ENCODE results near the gene NR5A2. TPM values are rescaled to one million over a fixed set of nuclear protein-coding genes. Genes with fewer than 3 reads are reported as not detected.

NR5A2 gene
- total and polyA plus RNA-seq, 2 experiments from 2014 or later: 19.8 to 55.5 TPM

GRCh38 chr1:200205216-200205995, 177.9 kb downstream of the NR5A2 start:
- TF ChIP-seq EZH2phosphoT487 (IDR thresholded peaks at IDR 0.05; ENCODE audit: low read depth, severe bottlenecking, unreplicated experiment): no peak
- no peak for TF ChIP-seq CTCF (IDR thresholded peaks at IDR 0.05; ENCODE audit: poor library complexity)
- TF ChIP-seq EZH2 (IDR thresholded peaks at IDR 0.05; ENCODE audit: borderline replicate concordance): no peak
- 94% methylated on average over 5 of the region's 5 CpGs for WGBS (ENCODE audit: low lambda C conversion rate, missing lambda C conversion rate)
- no peaks in the 10 kb centered on the region for H3K79me2 ChIP-seq
- no peaks in the 10 kb centered on the region for H3K4me1 ChIP-seq (ENCODE audit: insufficient read depth)
- H3K27ac ChIP-seq: no peak overlapping the region
- H3K27me3 ChIP-seq: no peaks in the 10 kb centered on the region
- H2AFZ ChIP-seq: no peak overlapping the region
- DNase-seq (ENCODE audit: low spot score): no peak
- H3K4me2 ChIP-seq: no peak overlapping the region
- no peaks in the 10 kb centered on the region for H3K9me3 ChIP-seq (ENCODE audit: low read depth)
- no peaks in the 10 kb centered on the region for H3K36me3 ChIP-seq (replicated peaks; ENCODE audit: insufficient read depth, low read depth)
- H3K9me2 ChIP-seq (replicated peaks; ENCODE audit: insufficient read depth): no peaks in the 10 kb centered on the region
- H3K4me3 ChIP-seq: no peak overlapping the region
- no peaks in the 10 kb centered on the region for H4K20me1 ChIP-seq (ENCODE audit: insufficient read depth, poor library complexity, severe bottlenecking)

GRCh38 chr1:200206340-200206739, 178.8 kb downstream of the NR5A2 start:
- DNase-seq (ENCODE audit: low spot score): no peak
- no peak for TF ChIP-seq EZH2 (IDR thresholded peaks at IDR 0.05; ENCODE audit: borderline replicate concordance)
- TF ChIP-seq EZH2phosphoT487 (IDR thresholded peaks at IDR 0.05; ENCODE audit: low read depth, severe bottlenecking, unreplicated experiment): no peak
- no peak for TF ChIP-seq CTCF (IDR thresholded peaks at IDR 0.05; ENCODE audit: poor library complexity)
- no peak overlapping the region for H3K4me2 ChIP-seq
- no peak overlapping the region for H3K27ac ChIP-seq
- H3K9me2 ChIP-seq (replicated peaks; ENCODE audit: insufficient read depth): no peaks in the 10 kb centered on the region
- WGBS (ENCODE audit: low lambda C conversion rate, missing lambda C conversion rate): 91% methylated on average over 3 of the region's 3 CpGs
- H3K4me3 ChIP-seq: no peak overlapping the region
- no peaks in the 10 kb centered on the region for H3K9me3 ChIP-seq (ENCODE audit: low read depth)
- H2AFZ ChIP-seq: no peak overlapping the region
- H3K79me2 ChIP-seq: no peaks in the 10 kb centered on the region
- H3K4me1 ChIP-seq (ENCODE audit: insufficient read depth): no peaks in the 10 kb centered on the region
- H3K36me3 ChIP-seq (replicated peaks; ENCODE audit: insufficient read depth, low read depth): no peaks in the 10 kb centered on the region
- no peaks in the 10 kb centered on the region for H4K20me1 ChIP-seq (ENCODE audit: insufficient read depth, poor library complexity, severe bottlenecking)
- H3K27me3 ChIP-seq: no peaks in the 10 kb centered on the region

- TF ChIP-seq CTCF (IDR thresholded peaks at IDR 0.05; ENCODE audit: poor library complexity) (no peak), EZH2phosphoT487 (IDR thresholded peaks at IDR 0.05; ENCODE audit: low read depth, severe bottlenecking, unreplicated experiment) (no peak), EZH2 (IDR thresholded peaks at IDR 0.05; ENCODE audit: borderline replicate concordance) (no peak)
- no peak for DNase-seq (ENCODE audit: low spot score)
- no peak overlapping the region for H3K4me2 ChIP-seq
- no peaks in the 10 kb centered on the region for H3K9me3 ChIP-seq (ENCODE audit: low read depth)
- no peak overlapping the region for H3K27ac ChIP-seq
- H4K20me1 ChIP-seq (ENCODE audit: insufficient read depth, poor library complexity, severe bottlenecking): no peaks in the 10 kb centered on the region
- H3K36me3 ChIP-seq (replicated peaks; ENCODE audit: insufficient read depth, low read depth): no peaks in the 10 kb centered on the region
- H3K9me2 ChIP-seq (replicated peaks; ENCODE audit: insufficient read depth): no peaks in the 10 kb centered on the region
- no peak overlapping the region for H2AFZ ChIP-seq
- H3K27me3 ChIP-seq: no peaks in the 10 kb centered on the region
- no peaks in the 10 kb centered on the region for H3K79me2 ChIP-seq
- no peak overlapping the region for H3K4me3 ChIP-seq
- H3K4me1 ChIP-seq (ENCODE audit: insufficient read depth): no peaks in the 10 kb centered on the region
- 80% methylated on average over 1 of the region's 1 CpG for WGBS (ENCODE audit: low lambda C conversion rate, missing lambda C conversion rate)
Observed at GRCh38 chr1:200206761-200207160, 179.3 kb downstream of the NR5A2 start.

Measured in hepatocyte (in vitro differentiated cells).